Liver (tissue), 9 donors: ENCODE data around the gene ITGBL1. TPM values are rescaled to one million over a fixed set of nuclear protein-coding genes. Genes with fewer than 3 reads are reported as not detected.

Source experiments
- DNase-seq: peaks from one replicate; pipeline ENCODE4 v3.0.0-alpha.2; 2017; ENCODE audit warnings: low spot score
- H3K27ac ChIP-seq, 2 donors: one replicate each; pipeline ENCODE4 v1.7.0; 2013; ENCODE audit warnings: inconsistent platforms in 2 of 2, low read length in 2 of 2, control low read depth in 1 of 2, low read depth in 1 of 2, mild to moderate bottlenecking in 1 of 2
- H3K27me3 ChIP-seq, 4 donors: one replicate each; pipeline versions ENCODE4 v1.6.1 to v1.7.0; 2013; ENCODE audit warnings: low read length in 3 of 4, inconsistent platforms in 1 of 4, mild to moderate bottlenecking in 1 of 4, moderate library complexity in 1 of 4; ENCODE audit not compliant: control insufficient read depth in 4 of 4, insufficient read depth in 4 of 4
- H3K36me3 ChIP-seq, 4 donors: one replicate each; pipeline versions ENCODE4 v1.6.1 to v1.7.0; 2013; ENCODE audit warnings: low read length in 3 of 4, mild to moderate bottlenecking in 3 of 4, low read depth in 1 of 4, moderate library complexity in 1 of 4; ENCODE audit not compliant: control insufficient read depth in 4 of 4, insufficient read depth in 3 of 4
- H3K4me1 ChIP-seq, 4 donors: one replicate each; pipeline versions ENCODE4 v1.6.1 to v1.7.0; 2013; ENCODE audit warnings: low read length in 3 of 4, mild to moderate bottlenecking in 3 of 4, moderate library complexity in 1 of 4; ENCODE audit not compliant: control insufficient read depth in 4 of 4, insufficient read depth in 4 of 4
- H3K4me3 ChIP-seq, 3 donors: one replicate each; pipeline versions ENCODE4 v1.6.1 to v1.7.0; 2013; ENCODE audit warnings: low read length in 3 of 3, control low read depth in 1 of 3, low read depth in 1 of 3, mild to moderate bottlenecking in 1 of 3
- H3K9ac ChIP-seq, 2 donors: one replicate each; pipeline ENCODE4 v1.7.0; 2013; ENCODE audit warnings: low read length in 2 of 2, mild to moderate bottlenecking in 2 of 2, moderate library complexity in 2 of 2, control low read depth in 1 of 2, low read depth in 1 of 2
- H3K9me3 ChIP-seq, 4 donors: one replicate each; pipeline versions ENCODE4 v1.6.1 to v1.7.0; 2013; ENCODE audit warnings: low read length in 3 of 4; ENCODE audit not compliant: control insufficient read depth in 4 of 4
- EGR1 ChIP-seq, 2 donors: IDR thresholded peaks; 2 replicates each; pipeline ENCODE4 v1.6.1; 2016 to 2018; ENCODE audit warnings: antibody characterized with exemption in 2 of 2, low read depth in 2 of 2
- FOXA1 ChIP-seq: IDR thresholded peaks from 2 replicates; pipeline ENCODE4 v1.6.1; 2016; ENCODE audit warnings: antibody characterized with exemption
- FOXA2 ChIP-seq: IDR thresholded peaks from 2 replicates; pipeline ENCODE4 v1.6.1; 2016; ENCODE audit warnings: antibody characterized with exemption
- GABPA ChIP-seq, 2 donors: IDR thresholded peaks in 1 of 2; conservative IDR thresholded peaks in 1 of 2; 2 replicates each; pipeline ENCODE4 v1.6.1; 2016; ENCODE audit warnings: antibody characterized with exemption in 2 of 2, mild to moderate bottlenecking in 1 of 2, moderate library complexity in 1 of 2
- HNF4A ChIP-seq, 2 donors: conservative IDR thresholded peaks; 2 replicates each; pipeline ENCODE4 v1.6.1; 2016; ENCODE audit warnings: antibody characterized with exemption in 2 of 2, mild to moderate bottlenecking in 2 of 2
- HNF4G ChIP-seq: IDR thresholded peaks from 2 replicates; pipeline ENCODE4 v1.6.1; 2016; ENCODE audit warnings: antibody characterized with exemption
- JUND ChIP-seq, 2 donors: IDR thresholded peaks; 2 replicates each; pipeline ENCODE4 v1.6.1; 2016; ENCODE audit warnings: antibody characterized with exemption in 2 of 2
- NR2F2 ChIP-seq: IDR thresholded peaks from 2 replicates; pipeline ENCODE4 v1.6.1; 2016; ENCODE audit warnings: antibody characterized with exemption
- RAD21 ChIP-seq, 2 donors: IDR thresholded peaks; 2 replicates each; pipeline ENCODE4 v1.6.1; 2016; ENCODE audit warnings: antibody characterized with exemption in 2 of 2, mild to moderate bottlenecking in 2 of 2
- RXRA ChIP-seq, 2 donors: IDR thresholded peaks; 2 replicates each; pipeline ENCODE4 v1.6.1; 2017 to 2018; ENCODE audit warnings: antibody characterized with exemption in 2 of 2, mild to moderate bottlenecking in 1 of 2
- SP1 ChIP-seq: IDR thresholded peaks from 2 replicates; pipeline ENCODE4 v1.6.1; 2018; ENCODE audit warnings: antibody characterized with exemption, mild to moderate bottlenecking
- TAF1 ChIP-seq: conservative IDR thresholded peaks from 2 replicates; pipeline ENCODE4 v1.6.1; 2016; ENCODE audit warnings: antibody characterized with exemption, mild to moderate bottlenecking
- YY1 ChIP-seq: IDR thresholded peaks from 2 replicates; pipeline ENCODE4 v1.6.1; 2016; ENCODE audit warnings: antibody characterized with exemption, mild to moderate bottlenecking
- WGBS: extraction: QIAGEN DNeasy Blood & Tissue Kit; methylation state at CpG from one replicate; pipeline ENCODE4 v1.1.7; 2013; 5-methylcytosine and 5-hydroxymethylcytosine counted together
- polyA plus RNA-seq, 2 donors: library from polyadenylated mRNA; stranded (reverse) in 1 of 2; unstranded in 1 of 2; fragments of 200-250 nt in 1 of 2; fragments of >200 nt in 1 of 2; fragmentation: Nextera tagmentation in 1 of 2; extraction: Ambion mirVana in 1 of 2; gene quantifications; one replicate each; pipeline versions ENCODE4 v1.2.1 to v1.2.3, GENCODE V29; 2013 to 2015
- total RNA-seq, 2 donors: library from RNA; depleted of rRNA; stranded (reverse); fragments of >200 nt; gene quantifications; one replicate each; pipeline ENCODE4 v1.2.3, GENCODE V29; 2014
- TF ChIP-seq, protein P1 (sequence below): IDR thresholded peaks from 2 replicates; pipeline ENCODE4 v1.6.1; 2016; ENCODE audit warnings: antibody characterized with exemption, mild to moderate bottlenecking
- TF ChIP-seq, protein P2 (sequence below): IDR thresholded peaks from 2 replicates; pipeline ENCODE4 v1.6.1; 2016; ENCODE audit warnings: antibody characterized with exemption
- TF ChIP-seq, protein P3 (sequence below): IDR thresholded peaks from 2 replicates; pipeline ENCODE4 v1.6.1; 2016; ENCODE audit warnings: antibody characterized with exemption
- TF ChIP-seq, protein P4 (sequence below): fragments of 150-350 bp; IDR thresholded peaks from 2 replicates; pipeline ENCODE4 v1.5.1; 2017; ENCODE audit warnings: improper control_type of control experiment, low read depth, low read length; ENCODE audit not compliant: missing input control
- TF ChIP-seq, protein P5 (sequence below): IDR thresholded peaks from 2 replicates; pipeline ENCODE4 v1.6.1; 2016; ENCODE audit warnings: antibody characterized with exemption
- donor health status: healthy.
- donor health status: healthy.
- donor health status: healthy.
- donor health status: healthy.
- donor health status: healthy.

ITGBL1 gene
- total and polyA plus RNA-seq, 4 donors, result 0.28 to 2.2 (median 1.2) TPM

DNA sequence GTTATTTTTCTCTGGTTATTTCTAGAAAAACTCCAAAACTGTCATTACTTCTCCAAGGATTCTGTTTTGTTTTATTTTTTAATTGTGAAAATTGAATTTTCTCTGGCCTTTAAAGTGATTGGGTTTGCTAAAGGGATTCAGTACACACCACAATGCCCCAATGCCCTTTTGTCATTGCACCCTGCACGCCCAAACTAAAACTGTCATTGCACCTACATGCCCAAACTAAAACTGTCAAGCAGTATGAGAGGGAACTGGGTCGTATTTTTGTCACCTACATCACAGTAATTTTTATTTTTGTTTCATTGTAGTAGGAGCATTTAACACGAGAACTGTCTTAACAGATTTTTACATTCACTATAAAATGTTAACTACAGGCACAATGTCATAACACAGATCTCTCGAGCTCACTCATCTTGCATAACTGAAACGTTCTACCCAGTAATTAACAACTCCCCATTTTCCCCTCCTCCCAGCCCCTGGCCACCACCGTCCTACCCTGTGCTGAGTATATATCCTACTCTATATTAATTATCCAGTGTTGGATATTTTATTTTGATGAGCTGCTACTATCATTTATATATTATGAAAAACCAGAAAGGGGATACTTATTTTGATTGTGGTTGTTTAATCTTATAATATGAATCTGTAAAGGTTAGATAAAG lies 43.4 kb upstream of the ITGBL1 start:
- 62% methylated on average over 6 of the region's 6 CpGs for WGBS

More for the DNA sequence above, 43.4 kb upstream of the ITGBL1 start:
- Histone ChIP-seq H3K9me3 (no peaks in the 10 kb centered on the region), H3K36me3 (no peaks in the 10 kb centered on the region), H3K9ac (no peak overlapping the region), H3K4me1 (no peaks in the 10 kb centered on the region), H3K27ac (no peak overlapping the region), H3K27me3 (peaks cover 0 to 4% (median 2%) of the 10 kb centered on the region in 4 donors), H3K4me3 (no peak overlapping the region)
- TF ChIP-seq, protein P1, sequence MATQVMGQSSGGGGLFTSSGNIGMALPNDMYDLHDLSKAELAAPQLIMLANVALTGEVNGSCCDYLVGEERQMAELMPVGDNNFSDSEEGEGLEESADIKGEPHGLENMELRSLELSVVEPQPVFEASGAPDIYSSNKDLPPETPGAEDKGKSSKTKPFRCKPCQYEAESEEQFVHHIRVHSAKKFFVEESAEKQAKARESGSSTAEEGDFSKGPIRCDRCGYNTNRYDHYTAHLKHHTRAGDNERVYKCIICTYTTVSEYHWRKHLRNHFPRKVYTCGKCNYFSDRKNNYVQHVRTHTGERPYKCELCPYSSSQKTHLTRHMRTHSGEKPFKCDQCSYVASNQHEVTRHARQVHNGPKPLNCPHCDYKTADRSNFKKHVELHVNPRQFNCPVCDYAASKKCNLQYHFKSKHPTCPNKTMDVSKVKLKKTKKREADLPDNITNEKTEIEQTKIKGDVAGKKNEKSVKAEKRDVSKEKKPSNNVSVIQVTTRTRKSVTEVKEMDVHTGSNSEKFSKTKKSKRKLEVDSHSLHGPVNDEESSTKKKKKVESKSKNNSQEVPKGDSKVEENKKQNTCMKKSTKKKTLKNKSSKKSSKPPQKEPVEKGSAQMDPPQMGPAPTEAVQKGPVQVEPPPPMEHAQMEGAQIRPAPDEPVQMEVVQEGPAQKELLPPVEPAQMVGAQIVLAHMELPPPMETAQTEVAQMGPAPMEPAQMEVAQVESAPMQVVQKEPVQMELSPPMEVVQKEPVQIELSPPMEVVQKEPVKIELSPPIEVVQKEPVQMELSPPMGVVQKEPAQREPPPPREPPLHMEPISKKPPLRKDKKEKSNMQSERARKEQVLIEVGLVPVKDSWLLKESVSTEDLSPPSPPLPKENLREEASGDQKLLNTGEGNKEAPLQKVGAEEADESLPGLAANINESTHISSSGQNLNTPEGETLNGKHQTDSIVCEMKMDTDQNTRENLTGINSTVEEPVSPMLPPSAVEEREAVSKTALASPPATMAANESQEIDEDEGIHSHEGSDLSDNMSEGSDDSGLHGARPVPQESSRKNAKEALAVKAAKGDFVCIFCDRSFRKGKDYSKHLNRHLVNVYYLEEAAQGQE, result no peak
- TF ChIP-seq EGR1 (IDR thresholded peaks at IDR 0.05; ENCODE audit: low read depth in 2 of 2) (no peak), FOXA2 (no peak), GABPA (IDR thresholded peaks at IDR 0.05 in 1 of 2, conservative IDR thresholded peaks at IDR 0.05 in 1 of 2) (no peak), HNF4A (conservative IDR thresholded peaks at IDR 0.05) (no peak), HNF4G (no peak), YY1 (no peak), TAF1 (no peak), SP1 (no peak), RAD21 (IDR thresholded peaks at IDR 0.05) (no peak), RXRA (IDR thresholded peaks at IDR 0.05) (no peak), NR2F2 (no peak), FOXA1 (no peak), JUND (IDR thresholded peaks at IDR 0.05) (no peak)
- TF ChIP-seq, protein P2, sequence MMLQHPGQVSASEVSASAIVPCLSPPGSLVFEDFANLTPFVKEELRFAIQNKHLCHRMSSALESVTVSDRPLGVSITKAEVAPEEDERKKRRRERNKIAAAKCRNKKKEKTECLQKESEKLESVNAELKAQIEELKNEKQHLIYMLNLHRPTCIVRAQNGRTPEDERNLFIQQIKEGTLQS, result no peak
- TF ChIP-seq, protein P3, sequence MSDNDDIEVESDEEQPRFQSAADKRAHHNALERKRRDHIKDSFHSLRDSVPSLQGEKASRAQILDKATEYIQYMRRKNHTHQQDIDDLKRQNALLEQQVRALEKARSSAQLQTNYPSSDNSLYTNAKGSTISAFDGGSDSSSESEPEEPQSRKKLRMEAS, result no peak
- TF ChIP-seq, protein P4, sequence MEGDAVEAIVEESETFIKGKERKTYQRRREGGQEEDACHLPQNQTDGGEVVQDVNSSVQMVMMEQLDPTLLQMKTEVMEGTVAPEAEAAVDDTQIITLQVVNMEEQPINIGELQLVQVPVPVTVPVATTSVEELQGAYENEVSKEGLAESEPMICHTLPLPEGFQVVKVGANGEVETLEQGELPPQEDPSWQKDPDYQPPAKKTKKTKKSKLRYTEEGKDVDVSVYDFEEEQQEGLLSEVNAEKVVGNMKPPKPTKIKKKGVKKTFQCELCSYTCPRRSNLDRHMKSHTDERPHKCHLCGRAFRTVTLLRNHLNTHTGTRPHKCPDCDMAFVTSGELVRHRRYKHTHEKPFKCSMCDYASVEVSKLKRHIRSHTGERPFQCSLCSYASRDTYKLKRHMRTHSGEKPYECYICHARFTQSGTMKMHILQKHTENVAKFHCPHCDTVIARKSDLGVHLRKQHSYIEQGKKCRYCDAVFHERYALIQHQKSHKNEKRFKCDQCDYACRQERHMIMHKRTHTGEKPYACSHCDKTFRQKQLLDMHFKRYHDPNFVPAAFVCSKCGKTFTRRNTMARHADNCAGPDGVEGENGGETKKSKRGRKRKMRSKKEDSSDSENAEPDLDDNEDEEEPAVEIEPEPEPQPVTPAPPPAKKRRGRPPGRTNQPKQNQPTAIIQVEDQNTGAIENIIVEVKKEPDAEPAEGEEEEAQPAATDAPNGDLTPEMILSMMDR, result no peak
- TF ChIP-seq, protein P5, sequence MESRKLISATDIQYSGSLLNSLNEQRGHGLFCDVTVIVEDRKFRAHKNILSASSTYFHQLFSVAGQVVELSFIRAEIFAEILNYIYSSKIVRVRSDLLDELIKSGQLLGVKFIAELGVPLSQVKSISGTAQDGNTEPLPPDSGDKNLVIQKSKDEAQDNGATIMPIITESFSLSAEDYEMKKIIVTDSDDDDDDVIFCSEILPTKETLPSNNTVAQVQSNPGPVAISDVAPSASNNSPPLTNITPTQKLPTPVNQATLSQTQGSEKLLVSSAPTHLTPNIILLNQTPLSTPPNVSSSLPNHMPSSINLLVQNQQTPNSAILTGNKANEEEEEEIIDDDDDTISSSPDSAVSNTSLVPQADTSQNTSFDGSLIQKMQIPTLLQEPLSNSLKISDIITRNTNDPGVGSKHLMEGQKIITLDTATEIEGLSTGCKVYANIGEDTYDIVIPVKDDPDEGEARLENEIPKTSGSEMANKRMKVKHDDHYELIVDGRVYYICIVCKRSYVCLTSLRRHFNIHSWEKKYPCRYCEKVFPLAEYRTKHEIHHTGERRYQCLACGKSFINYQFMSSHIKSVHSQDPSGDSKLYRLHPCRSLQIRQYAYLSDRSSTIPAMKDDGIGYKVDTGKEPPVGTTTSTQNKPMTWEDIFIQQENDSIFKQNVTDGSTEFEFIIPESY, result no peak
- DNase-seq, result no peak
